ENCODE results near the gene MAP3K10. TPM values are rescaled to one million over a fixed set of nuclear protein-coding genes. Genes with fewer than 3 reads are reported as not detected.

The MAP3K10 gene
- total RNA-seq, 1 donor, result 8.0 TPM

- DNase-seq (ENCODE audit: low read depth), result no peak
- no peak for TF ChIP-seq CTCF (IDR thresholded peaks at IDR 0.05; ENCODE audit: insufficient read depth, low read length)
- no peak overlapping the region for H3K4me3 ChIP-seq (ENCODE audit: low read depth, low read length)
Measured at GRCh38 chr19:40244579-40245317, 53.5 kb downstream of the MAP3K10 start.

- TF ChIP-seq CTCF (IDR thresholded peaks at IDR 0.05; ENCODE audit: insufficient read depth, low read length), result no peak
- DNase-seq (ENCODE audit: low read depth), result no peak
- H3K4me3 ChIP-seq (ENCODE audit: low read depth, low read length), result no peak overlapping the region
Measured at GRCh38 chr19:40245506-40246128, 54.4 kb downstream of the MAP3K10 start.

- no peak for DNase-seq (ENCODE audit: low read depth)
- TF ChIP-seq CTCF (IDR thresholded peaks at IDR 0.05; ENCODE audit: insufficient read depth, low read length), result no peak
- no peak overlapping the region for H3K4me3 ChIP-seq (ENCODE audit: low read depth, low read length)
Measured at GRCh38 chr19:40246292-40247073, 55.3 kb downstream of the MAP3K10 start.

DNA sequence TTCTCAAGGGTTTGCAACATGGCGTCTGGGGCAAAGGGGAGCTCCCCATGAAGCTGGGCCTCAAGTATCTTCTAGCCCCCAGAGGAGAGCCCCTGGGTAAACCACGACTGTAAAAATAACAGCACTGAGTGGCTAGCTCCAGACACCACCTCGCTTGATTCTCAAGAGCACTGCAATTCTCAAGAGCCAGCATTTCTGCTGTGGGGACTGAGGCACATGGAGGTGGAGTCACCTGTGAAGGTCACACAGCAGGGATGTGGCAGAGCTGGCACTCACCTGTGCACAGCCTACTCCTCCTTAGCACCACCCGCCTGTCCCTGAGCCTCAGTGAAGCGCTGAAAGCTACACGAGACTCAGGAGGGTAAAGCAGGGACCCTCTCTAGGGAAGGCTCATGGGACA, 56.0 kb downstream of the MAP3K10 start:
- no peak for DNase-seq (ENCODE audit: low read depth)
- TF ChIP-seq CTCF (IDR thresholded peaks at IDR 0.05; ENCODE audit: insufficient read depth, low read length), result no peak
- no peak overlapping the region for H3K4me3 ChIP-seq (ENCODE audit: low read depth, low read length)

DNA sequence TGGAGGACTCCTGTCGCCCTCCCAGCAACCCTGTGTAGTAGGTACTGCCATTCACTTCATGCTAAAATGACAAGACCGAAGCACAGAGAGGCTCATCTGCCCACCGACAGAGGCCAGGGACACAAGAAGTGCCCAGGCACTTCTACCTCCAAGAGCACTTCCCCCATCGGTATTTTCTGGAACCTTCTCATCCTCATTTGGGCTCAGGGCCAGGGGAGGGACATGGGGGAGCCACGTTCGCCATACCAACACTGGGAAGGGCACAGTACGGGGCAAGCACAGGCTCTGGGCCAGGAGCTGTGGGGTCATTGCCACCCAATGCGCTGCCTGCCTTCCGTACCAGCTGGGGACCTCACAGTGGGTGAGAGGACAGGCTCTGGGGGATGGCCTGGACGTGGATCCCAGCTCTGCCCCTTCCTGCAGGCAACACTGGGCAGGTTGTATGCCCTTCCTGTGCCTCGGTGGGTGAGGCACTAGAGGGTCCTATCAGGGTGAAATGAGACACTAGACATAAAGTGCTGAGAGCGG, 56.6 kb downstream of the MAP3K10 start:
- H3K4me3 ChIP-seq (ENCODE audit: low read depth, low read length), result no peak overlapping the region
- no peak for DNase-seq (ENCODE audit: low read depth)
- no peak for TF ChIP-seq CTCF (IDR thresholded peaks at IDR 0.05; ENCODE audit: insufficient read depth, low read length)

DNA sequence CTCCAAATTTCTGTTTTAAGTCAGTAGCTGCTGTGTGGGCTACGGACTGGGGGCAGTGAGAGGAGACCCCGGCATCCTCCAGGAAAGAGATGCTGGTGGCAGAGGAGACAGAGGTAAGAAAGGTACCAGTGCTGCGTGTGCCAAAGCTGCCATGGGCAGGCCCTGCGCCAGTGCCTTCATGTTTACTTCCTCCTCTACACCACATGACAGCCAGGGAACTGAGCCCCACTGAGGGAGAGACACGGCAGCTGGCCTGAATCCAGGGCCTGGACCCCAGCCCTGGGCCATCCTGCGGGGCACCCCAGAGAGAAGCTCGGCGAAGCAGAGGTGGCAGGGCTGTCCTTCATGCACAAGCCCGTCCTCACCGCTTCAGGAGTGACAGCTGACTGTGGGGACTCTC, 58.0 kb downstream of the MAP3K10 start:
- no peak for DNase-seq (ENCODE audit: low read depth)
- H3K4me3 ChIP-seq (ENCODE audit: low read depth, low read length), result no peak overlapping the region
- TF ChIP-seq CTCF (IDR thresholded peaks at IDR 0.05; ENCODE audit: insufficient read depth, low read length), result no peak
